ENCODE data around the gene CNTF. TPM values are rescaled to one million over a fixed set of nuclear protein-coding genes. Genes with fewer than 3 reads are reported as not detected.
A peak's percentile ranks its signal among the peaks of the same experiment; 100 is the strongest.

Gene CNTF
- total RNA-seq, 1 donor from 2014 or later, result 4.2 TPM

GRCh38 chr11:58580311-58580710 lies 42.2 kb upstream of the CNTF start:
- Histone ChIP-seq H3F3A (ENCODE audit: low read depth) (peaks cover 24% of the 10 kb centered on the region), H2AFZ (replicated peaks) (no peak overlapping the region), H4K20me1 (ENCODE audit: low read depth) (peaks cover 57% of the 10 kb centered on the region), H3K27ac (no peak overlapping the region), H3K9me3 (ENCODE audit: low read depth) (no peaks in the 10 kb centered on the region), H3K79me2 (ENCODE audit: low read depth) (peaks cover 78% of the 10 kb centered on the region), H3K36me3 (peaks cover 7% of the 10 kb centered on the region), H3K4me3 (peak overlapping the region; percentile 98), H3K9ac (peak overlapping the region; percentile 74), H3K4me1 (peaks cover 37% of the 10 kb centered on the region), H3K27me3 (no peaks in the 10 kb centered on the region), H3K4me2 (peak overlapping the region; percentile 92)
- Mint-ChIP-seq H3K9me3 (no peaks in the 10 kb centered on the region), H3K36me3 (peaks cover 3% of the 10 kb centered on the region), H3K27ac (no peak overlapping the region), H3K4me1 (peaks cover 29% of the 10 kb centered on the region), H3K4me3 (peak overlapping the region; percentile 93), H3K27me3 (ENCODE audit: insufficient read depth, low read depth) (peaks cover 6% of the 10 kb centered on the region)
- TF ChIP-seq CTCF (IDR thresholded peaks at IDR 0.05) (no peak), EZH2 (IDR thresholded peaks at IDR 0.05) (no peak), EZH2phosphoT487 (IDR thresholded peaks at IDR 0.05) (no peak)
- DNase-seq (ENCODE audit: low spot score), result no peak

GRCh38 chr11:58582437-58582836 lies 40.0 kb upstream of the CNTF start:
- Mint-ChIP-seq H3K4me1 (peaks cover 24% of the 10 kb centered on the region), H3K9me3 (no peaks in the 10 kb centered on the region), H3K27ac (no peak overlapping the region), H3K36me3 (peaks cover 7% of the 10 kb centered on the region), H3K4me3 (no peak overlapping the region), H3K27me3 (ENCODE audit: insufficient read depth, low read depth) (peaks cover 6% of the 10 kb centered on the region)
- Histone ChIP-seq H2AFZ (replicated peaks) (no peak overlapping the region), H4K20me1 (ENCODE audit: low read depth) (peaks cover 73% of the 10 kb centered on the region), H3K36me3 (peaks cover 7% of the 10 kb centered on the region), H3K9ac (peak overlapping the region; percentile 3), H3F3A (ENCODE audit: low read depth) (peaks cover 20% of the 10 kb centered on the region), H3K4me1 (peaks cover 29% of the 10 kb centered on the region), H3K4me3 (no peak overlapping the region), H3K79me2 (ENCODE audit: low read depth) (peaks cover 89% of the 10 kb centered on the region), H3K27ac (no peak overlapping the region), H3K4me2 (peak overlapping the region; percentile 92), H3K9me3 (ENCODE audit: low read depth) (no peaks in the 10 kb centered on the region), H3K27me3 (no peaks in the 10 kb centered on the region)
- DNase-seq (ENCODE audit: low spot score), result no peak
- no peak for TF ChIP-seq CTCF (IDR thresholded peaks at IDR 0.05)
- TF ChIP-seq EZH2 (IDR thresholded peaks at IDR 0.05), result no peak
- TF ChIP-seq EZH2phosphoT487 (IDR thresholded peaks at IDR 0.05), result no peak

DNA sequence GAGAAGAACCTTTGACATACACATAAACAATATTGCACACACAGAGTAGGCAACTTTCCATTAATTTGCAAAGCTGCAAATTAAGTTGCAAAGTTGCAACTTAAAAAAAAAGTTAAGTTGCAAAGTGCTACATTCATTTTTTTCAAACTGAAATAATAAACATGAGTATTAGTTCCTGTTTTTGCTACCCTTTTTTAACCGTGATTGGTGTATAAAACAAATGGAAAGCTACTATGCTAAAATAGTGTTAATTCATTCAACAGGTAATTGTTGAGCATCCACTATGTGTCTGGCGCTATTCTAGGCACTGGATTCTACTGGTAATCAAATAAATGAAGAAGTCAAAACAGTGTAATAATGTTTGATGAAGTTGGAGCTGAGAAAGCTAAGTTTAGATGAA lies 35.5 kb upstream of the CNTF start:
- no peak overlapping the region for H3K27ac ChIP-seq
- peaks cover 71% of the 10 kb centered on the region for H4K20me1 ChIP-seq (ENCODE audit: low read depth)
- TF ChIP-seq EZH2phosphoT487 (IDR thresholded peaks at IDR 0.05), result no peak
- no peak for TF ChIP-seq CTCF (IDR thresholded peaks at IDR 0.05)
- no peak for TF ChIP-seq EZH2 (IDR thresholded peaks at IDR 0.05)

More for the DNA sequence above, 35.5 kb upstream of the CNTF start:
- Histone ChIP-seq H3K4me2 (no peak overlapping the region), H3F3A (ENCODE audit: low read depth) (no peaks in the 10 kb centered on the region), H3K27me3 (no peaks in the 10 kb centered on the region), H2AFZ (replicated peaks) (no peak overlapping the region), H3K9me3 (ENCODE audit: low read depth) (no peaks in the 10 kb centered on the region), H3K4me1 (peaks cover 12% of the 10 kb centered on the region), H3K9ac (no peak overlapping the region), H3K4me3 (no peak overlapping the region), H3K36me3 (peaks cover 7% of the 10 kb centered on the region), H3K79me2 (ENCODE audit: low read depth) (peaks cover 100% of the 10 kb centered on the region)
- Mint-ChIP-seq H3K4me1 (peaks cover 7% of the 10 kb centered on the region), H3K27ac (no peak overlapping the region), H3K9me3 (no peaks in the 10 kb centered on the region), H3K36me3 (peaks cover 6% of the 10 kb centered on the region), H3K4me3 (no peak overlapping the region), H3K27me3 (ENCODE audit: insufficient read depth, low read depth) (no peaks in the 10 kb centered on the region)
- no peak for DNase-seq (ENCODE audit: low spot score)
